NCI-H2081 (cell line): Measurements from ENCODE around the gene FHOD3.

Source experiments
- DNase-seq, 2 experiments: peaks; one replicate each; lab custom pipeline; 2025; lab: John Stamatoyannopoulos, UW

The FHOD3 gene

GRCh38 chr18:36297417-36298125 is at the start of gene FHOD3:
Gene FHOD3 (plus strand): TSS chr18:36297713. CDS start chr18:36297836, 123 bp downstream.
- DNase-seq = peak; percentile 5 to 30

GRCh38 chr18:36249392-36249791 is 48.1 kb upstream of the FHOD3 start:
- DNase-seq = no peak

- DNase-seq = no peak
Measured at GRCh38 chr18:36250827-36251226, 46.7 kb upstream of the FHOD3 start.

GRCh38 chr18:36255072-36255698 is 42.3 kb upstream of the FHOD3 start:
- no peak for DNase-seq

DNA sequence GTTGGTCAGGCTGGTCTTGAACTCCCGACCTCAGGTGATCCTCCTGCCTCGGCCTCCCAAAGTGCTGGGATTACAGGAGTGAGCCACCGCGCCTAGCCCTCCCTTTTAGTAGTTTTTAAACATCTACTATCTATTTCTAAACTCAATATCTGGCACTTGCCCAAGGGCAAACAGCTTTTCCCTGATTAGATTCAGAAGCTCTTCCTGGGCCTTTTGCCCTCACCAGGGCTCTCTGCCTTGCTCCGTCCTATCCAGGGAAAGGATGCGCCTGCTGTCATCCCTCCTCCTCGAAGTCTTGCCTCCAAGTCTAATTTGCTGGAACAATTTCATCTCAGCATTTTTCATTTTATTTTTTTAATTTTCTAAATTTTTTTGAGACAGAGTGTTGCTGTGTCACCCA is 41.4 kb upstream of the FHOD3 start:
- no peak for DNase-seq

- no peak for DNase-seq
Measured at GRCh38 chr18:36262971-36263370, 34.5 kb upstream of the FHOD3 start.

DNA sequence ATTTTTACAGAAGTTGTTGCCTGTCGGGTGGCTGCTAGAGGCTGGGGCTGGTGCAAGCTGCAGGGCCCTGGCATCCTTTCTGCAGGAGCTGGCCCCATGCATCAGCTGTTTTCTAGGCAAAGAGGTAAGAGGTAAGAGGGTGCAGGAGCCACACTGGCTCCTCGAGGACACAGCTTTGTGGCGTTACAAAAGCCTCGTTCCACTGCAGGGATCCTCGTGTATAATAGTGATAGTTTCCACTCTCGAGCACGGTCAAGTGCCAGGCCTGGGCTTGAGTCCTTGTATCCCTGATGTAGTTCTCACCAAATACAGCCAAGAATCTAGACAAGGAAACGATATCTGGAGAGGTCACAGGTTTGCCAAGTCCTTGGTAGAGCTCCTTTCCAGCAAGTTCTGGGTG is 33.2 kb upstream of the FHOD3 start:
- no peak for DNase-seq

GRCh38 chr18:36265015-36265414 is 32.5 kb upstream of the FHOD3 start:
- DNase-seq = no peak

DNA sequence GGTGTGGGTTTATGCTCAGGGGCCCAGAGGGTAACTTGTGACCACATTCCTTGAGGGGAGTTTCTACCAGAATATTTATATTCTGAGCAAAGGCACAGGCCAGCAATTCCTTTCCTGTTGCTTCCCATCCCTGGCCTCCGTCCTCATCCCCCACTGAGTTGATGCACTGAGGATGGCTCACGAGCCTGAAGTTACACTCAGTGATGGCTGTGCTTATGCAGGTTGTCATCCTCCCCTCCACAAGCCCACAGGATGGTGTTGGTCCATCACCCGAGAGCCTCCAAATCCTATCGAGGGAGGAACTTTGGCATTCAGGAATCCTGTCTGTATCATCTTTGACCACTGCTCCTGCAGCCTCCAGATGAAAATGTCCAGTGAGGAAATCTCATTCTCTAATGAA is 28.4 kb upstream of the FHOD3 start:
- DNase-seq = no peak

DNA sequence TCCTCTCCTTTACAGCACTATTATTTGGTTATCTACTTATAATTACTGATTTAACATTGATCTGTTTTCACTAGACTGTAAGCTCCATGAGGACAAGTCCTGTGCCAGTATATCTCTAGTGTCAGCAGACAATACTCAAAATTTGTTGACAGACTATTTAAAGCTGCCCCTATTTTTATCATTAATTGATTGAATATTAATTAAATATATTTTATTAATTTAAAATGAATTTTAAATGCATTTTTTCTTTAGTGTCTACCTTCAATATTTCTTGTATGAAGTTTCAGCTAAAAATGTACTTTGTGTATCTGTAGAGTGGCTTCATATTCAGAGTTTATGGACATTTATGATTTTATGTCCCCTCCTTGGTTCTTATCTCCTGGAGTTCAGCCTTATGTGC is 26.4 kb upstream of the FHOD3 start:
- DNase-seq = no peak

DNA sequence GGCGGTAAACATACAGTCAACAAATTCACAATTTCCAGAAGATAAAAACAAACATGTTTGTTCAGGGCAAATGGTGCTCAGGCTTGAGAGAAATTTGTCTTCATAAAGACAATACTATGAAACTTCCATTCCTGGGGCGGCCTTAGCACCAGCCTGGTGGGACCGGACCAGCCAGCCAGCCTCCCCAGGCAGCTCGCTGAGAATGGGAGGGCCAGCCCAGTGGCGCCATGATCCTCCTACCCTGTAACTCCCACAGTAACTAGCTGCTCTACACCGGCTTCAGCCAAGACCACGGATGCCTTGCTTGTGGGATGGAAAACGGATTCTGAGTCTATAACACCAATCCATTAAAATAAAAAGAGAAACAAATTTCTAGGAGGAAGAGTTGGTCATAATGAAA is 24.2 kb upstream of the FHOD3 start:
- DNase-seq = no peak

DNA sequence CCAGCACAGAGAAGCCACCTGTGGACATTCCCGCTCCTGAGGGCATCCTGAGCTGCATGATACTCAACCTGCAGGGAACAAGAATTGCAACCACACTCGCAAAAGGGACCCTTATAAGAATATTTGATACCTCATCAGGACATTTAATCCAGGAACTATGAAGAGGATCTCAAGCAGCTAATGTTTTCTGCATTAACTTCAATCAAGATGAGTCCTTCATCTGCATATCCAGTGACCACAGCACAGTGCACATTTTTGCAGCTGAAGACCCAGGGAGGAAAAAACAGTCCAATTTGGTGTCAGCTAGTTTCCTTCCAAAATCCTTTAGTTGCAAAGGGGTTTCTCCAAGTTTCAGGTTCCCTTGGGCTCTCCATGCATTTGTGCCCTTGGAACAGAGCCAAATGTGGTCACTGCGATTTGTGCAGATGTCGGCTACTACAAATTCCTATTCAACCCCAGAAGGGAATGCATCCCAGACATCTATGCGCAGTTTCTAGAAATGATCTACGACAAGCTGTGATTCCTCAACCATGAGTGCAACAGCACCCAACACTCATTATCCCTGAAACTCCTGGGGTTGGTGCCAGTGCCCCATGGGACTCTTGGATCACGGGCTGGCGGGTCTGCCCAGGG is 23.3 kb upstream of the FHOD3 start:
- DNase-seq = no peak

DNA sequence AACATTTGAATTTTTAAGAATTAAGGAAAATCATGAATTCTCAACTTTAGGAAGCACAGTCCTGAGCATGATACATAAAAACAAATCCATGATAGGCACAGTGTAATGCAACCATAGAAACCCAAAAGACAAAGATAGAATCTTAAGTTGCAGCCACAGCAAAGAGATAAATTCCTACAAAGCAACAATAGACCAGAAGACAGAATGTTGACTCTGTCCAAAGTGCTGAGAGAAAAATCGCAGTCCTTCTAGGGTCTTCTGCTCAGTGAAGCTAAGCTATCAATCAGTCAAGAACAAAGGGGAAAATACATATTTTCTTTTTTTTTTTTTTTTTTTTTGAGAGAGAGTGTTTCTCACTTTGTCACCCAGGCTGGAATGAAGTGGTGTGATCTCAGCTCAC is 22.0 kb upstream of the FHOD3 start:
- no peak for DNase-seq

DNA sequence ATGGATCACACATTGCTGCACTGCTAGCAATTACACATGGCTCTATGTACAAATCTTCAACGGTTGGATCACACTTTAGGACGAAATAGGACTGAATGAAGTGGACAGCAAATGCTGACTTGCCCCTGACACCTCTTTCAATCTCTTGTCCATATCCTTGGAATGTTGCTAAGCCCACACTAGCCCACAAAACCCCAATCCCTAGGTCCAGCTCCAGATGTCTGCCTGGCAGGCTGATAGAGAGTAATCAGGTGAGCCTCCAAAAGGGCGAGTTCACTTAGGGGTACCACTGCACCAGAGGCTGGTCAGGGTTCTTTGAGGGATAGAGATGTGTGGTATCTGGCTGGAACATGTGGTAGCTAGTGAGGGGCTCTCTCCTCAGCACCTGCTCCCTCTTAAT is 18.5 kb upstream of the FHOD3 start:
- no peak for DNase-seq

- DNase-seq = no peak
Measured at GRCh38 chr18:36281936-36282335, 15.6 kb upstream of the FHOD3 start.

- DNase-seq = no peak
Measured at GRCh38 chr18:36283448-36283847, 14.1 kb upstream of the FHOD3 start.

GRCh38 chr18:36284268-36284667 is 13.2 kb upstream of the FHOD3 start:
- DNase-seq = no peak

DNA sequence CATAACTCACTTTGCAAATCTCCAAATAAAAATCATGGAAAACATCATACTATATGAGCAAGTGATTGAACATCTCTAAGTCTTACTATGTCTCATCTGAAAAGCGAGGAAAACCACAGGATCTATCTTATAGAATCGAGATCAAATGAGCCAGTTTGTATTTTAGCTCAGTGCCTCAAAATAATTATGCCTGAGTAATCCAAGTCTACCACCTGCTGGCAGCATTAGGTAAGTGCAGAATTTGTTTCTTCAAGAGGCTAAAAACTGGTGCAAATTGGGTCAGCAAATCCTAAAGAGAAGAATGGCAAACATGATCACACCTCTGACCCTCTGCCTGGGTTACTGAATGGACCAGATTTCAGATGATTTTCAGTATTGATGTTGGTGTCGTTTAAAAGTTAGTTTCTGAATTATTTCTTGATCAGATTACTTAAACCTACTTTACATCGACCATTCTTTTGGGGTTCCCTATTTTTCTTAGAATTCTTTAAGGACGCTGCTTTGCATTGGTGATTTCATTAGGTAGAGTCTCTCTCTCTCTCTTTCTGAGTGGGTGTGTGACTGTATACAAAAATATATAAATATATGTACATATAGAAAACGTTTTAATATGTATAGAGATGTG is 12.7 kb upstream of the FHOD3 start:
- DNase-seq = peak; percentile 60 to 65

DNA sequence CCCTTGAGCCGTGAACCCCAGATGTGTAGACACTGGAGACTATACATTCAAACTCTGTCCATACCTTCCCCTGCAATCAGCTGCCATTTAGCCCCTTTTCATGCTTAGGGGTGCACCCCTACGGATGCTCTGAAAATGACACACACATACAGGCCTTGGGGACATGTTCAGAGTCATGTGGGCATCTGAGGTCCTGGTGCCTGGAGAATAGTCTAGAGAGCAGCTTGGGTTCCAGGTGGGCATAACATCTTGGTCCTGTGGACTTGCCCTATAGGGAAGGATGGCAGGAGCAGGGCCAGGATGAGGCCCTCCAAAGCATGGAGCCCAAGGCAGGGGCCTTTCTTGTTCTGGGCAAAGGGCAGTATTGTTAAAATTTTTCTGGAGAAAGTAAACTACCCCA is 9.9 kb upstream of the FHOD3 start:
- DNase-seq = no peak

DNA sequence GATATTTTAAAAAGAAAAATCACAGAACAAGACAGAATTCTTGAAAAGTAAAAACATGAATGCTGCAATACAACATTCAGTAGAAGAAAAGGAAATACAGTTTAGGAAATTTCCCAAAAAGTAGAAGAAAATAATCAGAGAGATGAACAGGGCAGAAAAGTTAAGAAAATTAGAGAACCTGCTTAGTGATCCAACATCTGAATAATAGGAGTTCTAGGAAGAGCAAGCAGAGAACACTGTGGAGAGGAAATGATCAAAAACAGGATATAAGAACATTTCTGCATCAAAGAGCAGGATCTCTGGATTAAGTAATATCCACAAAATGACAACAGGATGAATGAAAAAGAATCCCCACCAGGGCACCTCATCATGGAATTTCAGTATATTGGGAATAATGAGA is 8.8 kb upstream of the FHOD3 start:
- no peak for DNase-seq

GRCh38 chr18:36294031-36294430 is 3.5 kb upstream of the FHOD3 start:
- DNase-seq = no peak

DNA sequence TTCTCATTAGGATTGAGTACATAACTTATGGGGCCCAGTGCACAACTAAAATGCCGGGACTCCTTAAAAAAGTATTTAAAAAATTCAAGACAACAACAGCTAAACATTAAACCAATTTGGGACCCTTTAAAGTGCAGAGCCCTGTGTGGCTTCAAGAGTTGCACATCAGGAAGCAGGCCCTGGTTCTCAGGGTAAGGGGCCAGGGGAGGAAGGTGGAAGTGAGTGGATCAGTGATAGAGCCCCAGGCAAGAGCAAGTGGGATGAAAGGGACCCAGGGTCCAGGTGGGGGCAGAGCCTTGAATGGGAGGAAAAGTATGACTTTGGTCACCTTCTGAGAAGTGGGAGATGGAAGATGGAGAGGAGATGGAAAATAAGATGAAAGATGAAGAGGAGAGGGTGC is 2.3 kb upstream of the FHOD3 start:
- DNase-seq = no peak

- DNase-seq = no peak
Measured at GRCh38 chr18:36295880-36296301, 1.6 kb upstream of the FHOD3 start.
